HG02970 (cell line): ENCODE measurements around the gene M1AP.
"Not testable (repeated sequence)": the region's sequence is repeated elsewhere in the genome, so short reads cannot be mapped to it uniquely, and the experiment has no call there.

ENCODE experiments used
- ATAC-seq: cut with Tn5 transposase; IDR thresholded peaks from one replicate; pipeline ENCODE4 v1.9.1; 2021; ENCODE audit warnings: mild to moderate bottlenecking, moderate library complexity, moderate number of reproducible peaks; ENCODE audit not compliant: unreplicated experiment, low FRiP score

M1AP gene

GRCh38 chr2:74653985-74654882 is 6.1 kb upstream of the M1AP start, which contains the start of gene SEMA4F:
Gene SEMA4F (plus strand): TSS chr2:74654247. CDS start chr2:74654377, 130 bp downstream.
- ATAC-seq: peak; percentile 100

GRCh38 chr2:74653589-74653984 is 5.5 kb upstream of the M1AP start:
- ATAC-seq: peak; percentile 27

- no peak for ATAC-seq
Measured at GRCh38 chr2:74646834-74647482, 1.2 kb downstream of the M1AP start.

- no peak for ATAC-seq
Measured at GRCh38 chr2:74646201-74646600, 1.9 kb downstream of the M1AP start.

- ATAC-seq: no peak
Measured at GRCh38 chr2:74645344-74645743, 2.8 kb downstream of the M1AP start.

GRCh38 chr2:74639550-74639949 is 8.6 kb downstream of the M1AP start:
- no peak for ATAC-seq

- ATAC-seq: no peak
Measured at GRCh38 chr2:74632939-74633312, 15.2 kb downstream of the M1AP start.

GRCh38 chr2:74632209-74632938 is 15.8 kb downstream of the M1AP start:
- no peak for ATAC-seq

- ATAC-seq: not testable (repeated sequence)
Measured at GRCh38 chr2:74630454-74630853, 17.7 kb downstream of the M1AP start.

- ATAC-seq: no peak
Measured at GRCh38 chr2:74628538-74629105, 19.5 kb downstream of the M1AP start.

GRCh38 chr2:74625658-74626425 is 22.3 kb downstream of the M1AP start:
- no peak for ATAC-seq

- no peak for ATAC-seq
Measured at GRCh38 chr2:74620671-74621070, 27.5 kb downstream of the M1AP start.

GRCh38 chr2:74619651-74620297 is 28.4 kb downstream of the M1AP start:
- no peak for ATAC-seq

- no peak for ATAC-seq
Measured at GRCh38 chr2:74618410-74619083, 29.6 kb downstream of the M1AP start.

- ATAC-seq: no peak
Measured at GRCh38 chr2:74617122-74617521, 31.0 kb downstream of the M1AP start.

- no peak for ATAC-seq
Measured at GRCh38 chr2:74606927-74607326, 41.2 kb downstream of the M1AP start.

- no peak for ATAC-seq
Measured at GRCh38 chr2:74603282-74604000, 44.7 kb downstream of the M1AP start.

GRCh38 chr2:74602586-74603281 is 45.4 kb downstream of the M1AP start:
- ATAC-seq: no peak
